ENCODE data around the gene TANGO2. TPM values are rescaled to one million over a fixed set of nuclear protein-coding genes. Genes with fewer than 3 reads are reported as not detected.

The TANGO2 gene
- polyA plus RNA-seq, 3 donors: 10.8 to 12.3 (median 11.4) TPM

- no peak for DNase-seq
Observed at GRCh38 chr22:20116376-20116950, 95.6 kb downstream of the TANGO2 start.

Other genes with a start within 250 kb of the TANGO2 start
- 1 to 10 TPM; 5.6 to 8.3 (median 7.2) TPM for gene GNB1L, start 166.2 kb upstream of the TANGO2 start, polyA plus RNA-seq (ENCODE audit: insufficient read length in 3 of 3)
- gene RTL10, start 166.2 kb upstream of the TANGO2 start, polyA plus RNA-seq (ENCODE audit: insufficient read length in 3 of 3): 10 to 100 TPM; 25.0 to 28.5 (median 26.2) TPM
- gene COMT, start 79.3 kb upstream of the TANGO2 start, polyA plus RNA-seq (ENCODE audit: insufficient read length in 3 of 3): 100 to 1,000 TPM; 116 to 143 (median 126) TPM
- gene TXNRD2, start 79.3 kb upstream of the TANGO2 start, polyA plus RNA-seq (ENCODE audit: insufficient read length in 3 of 3): 10 to 100 TPM; 29.9 to 36.0 (median 30.0) TPM
- gene ARVCF, start 4.3 kb upstream of the TANGO2 start, polyA plus RNA-seq (ENCODE audit: insufficient read length in 3 of 3): 10 to 100 TPM; 27.0 to 35.2 (median 29.6) TPM
- gene DGCR8, start 59.1 kb downstream of the TANGO2 start, polyA plus RNA-seq (ENCODE audit: insufficient read length in 3 of 3): 10 to 100 TPM; 48.3 to 60.3 (median 59.2) TPM
- 100 to 1,000 TPM; 171 to 203 (median 199) TPM for gene RANBP1, start 95.0 kb downstream of the TANGO2 start, polyA plus RNA-seq (ENCODE audit: insufficient read length in 3 of 3)
- 10 to 100 TPM; 53.3 to 60.7 (median 59.2) TPM for gene TRMT2A, start 96.1 kb downstream of the TANGO2 start, polyA plus RNA-seq (ENCODE audit: insufficient read length in 3 of 3)
- 10 to 100 TPM; 50.6 to 59.7 (median 51.6) TPM for gene ZDHHC8, start 110.7 kb downstream of the TANGO2 start, polyA plus RNA-seq (ENCODE audit: insufficient read length in 3 of 3)
- 1 to 10 TPM in 2 of 3 donors, under 1 TPM in 1; 0.98 to 2.1 (median 1.5) TPM for gene CCDC188, start 129.9 kb downstream of the TANGO2 start, polyA plus RNA-seq (ENCODE audit: insufficient read length in 3 of 3)
- 10 to 100 TPM in 1 of 3 donors, 1 to 10 TPM in 2; 5.8 to 11.2 (median 7.6) TPM for gene RTN4R, start 247.2 kb downstream of the TANGO2 start, polyA plus RNA-seq (ENCODE audit: insufficient read length in 3 of 3)

All from renal pelvis (tissue), 4 donors.